Effector memory CD8-positive, alpha-beta T cell (primary cell): ENCODE data around the gene HMG20A.
A peak's percentile ranks its signal among the peaks of the same experiment; 100 is the strongest.

Experiments
- ATAC-seq: fragments of 150-1000 bp; cut with Tn5 transposase; replicated peaks from 2 replicates; pipeline ENCODE4 v1.10.0; 2021; ENCODE audit warnings: mild to moderate bottlenecking, moderate library complexity
- DNase-seq, 3 experiments: peaks; one replicate each; pipeline ENCODE4 v3.0.0; 2021
- H3K27ac Mint-ChIP-seq, 2 donors: one replicate each; pipeline ENCODE4 v1.8.0; 2022; ENCODE audit warnings: mild to moderate bottlenecking in 2 of 2, mixed read lengths in 2 of 2, moderate library complexity in 2 of 2
- H3K27me3 Mint-ChIP-seq, 2 donors: one replicate each; pipeline ENCODE4 v1.8.0; 2022; ENCODE audit warnings: mixed read lengths in 2 of 2
- H3K36me3 Mint-ChIP-seq: one replicate; pipeline ENCODE4 v1.8.0; 2022; ENCODE audit warnings: mild to moderate bottlenecking, moderate library complexity, mixed read lengths; ENCODE audit not compliant: insufficient read depth
- H3K4me1 Mint-ChIP-seq, 2 donors: one replicate each; pipeline ENCODE4 v1.8.0; 2022; ENCODE audit warnings: low read depth in 2 of 2, mixed read lengths in 2 of 2
- H3K4me3 Mint-ChIP-seq, 2 donors: one replicate each; pipeline ENCODE4 v1.8.0; 2022; ENCODE audit warnings: mild to moderate bottlenecking in 2 of 2, mixed read lengths in 2 of 2, moderate library complexity in 2 of 2
- H3K9me3 Mint-ChIP-seq, 2 donors: one replicate each; pipeline ENCODE4 v1.8.0; 2022; ENCODE audit warnings: mixed read lengths in 2 of 2

Gene HMG20A

GRCh38 chr15:77426377-77426776 lies 5.7 kb downstream of the HMG20A start:
- Mint-ChIP-seq H3K4me3 (no peak overlapping the region), H3K36me3 (no peaks in the 10 kb centered on the region), H3K27ac (no peak overlapping the region), H3K27me3 (no peaks in the 10 kb centered on the region), H3K9me3 (no peaks in the 10 kb centered on the region), H3K4me1 (peaks cover 31 to 56% of the 10 kb centered on the region in 2 donors)
- ATAC-seq (no peak), DNase-seq (no peak)

- Mint-ChIP-seq H3K27me3 (no peaks in the 10 kb centered on the region), H3K9me3 (no peaks in the 10 kb centered on the region), H3K4me1 (peaks cover 31 to 55% of the 10 kb centered on the region in 2 donors), H3K4me3 (no peak overlapping the region), H3K36me3 (no peaks in the 10 kb centered on the region), H3K27ac (peak overlapping the region in 1 of 2 donors; percentile 8)
- no peak for DNase-seq
- ATAC-seq: no peak
Observed at GRCh38 chr15:77426871-77427270, 6.2 kb downstream of the HMG20A start.

- peaks cover 7% of the 10 kb centered on the region for H3K36me3 Mint-ChIP-seq
- DNase-seq (no peak), ATAC-seq (no peak)
- H3K27me3 Mint-ChIP-seq: no peaks in the 10 kb centered on the region
- H3K9me3 Mint-ChIP-seq: no peaks in the 10 kb centered on the region
- peaks cover 18 to 38% of the 10 kb centered on the region in 2 donors for H3K4me1 Mint-ChIP-seq
- H3K4me3 Mint-ChIP-seq: no peak overlapping the region
- H3K27ac Mint-ChIP-seq: peak overlapping the region in 1 of 2 donors; percentile 58
Observed at GRCh38 chr15:77430213-77430612, 9.5 kb downstream of the HMG20A start.

GRCh38 chr15:77430652-77431051 lies 10.0 kb downstream of the HMG20A start:
- H3K4me3 Mint-ChIP-seq: no peak overlapping the region
- DNase-seq: no peak
- ATAC-seq: no peak
- no peaks in the 10 kb centered on the region for H3K9me3 Mint-ChIP-seq
- peak overlapping the region in 1 of 2 donors; percentile 58 for H3K27ac Mint-ChIP-seq
- peaks cover 7% of the 10 kb centered on the region for H3K36me3 Mint-ChIP-seq
- peaks cover 19 to 34% of the 10 kb centered on the region in 2 donors for H3K4me1 Mint-ChIP-seq
- no peaks in the 10 kb centered on the region for H3K27me3 Mint-ChIP-seq

GRCh38 chr15:77436822-77437221 lies 16.1 kb downstream of the HMG20A start:
- ATAC-seq (no peak), DNase-seq (no peak)
- Mint-ChIP-seq H3K27me3 (no peaks in the 10 kb centered on the region), H3K27ac (no peak overlapping the region), H3K36me3 (peaks cover 7% of the 10 kb centered on the region), H3K9me3 (no peaks in the 10 kb centered on the region), H3K4me1 (peaks cover 16 to 26% of the 10 kb centered on the region in 2 donors), H3K4me3 (no peak overlapping the region)

- H3K27me3 Mint-ChIP-seq: no peaks in the 10 kb centered on the region
- H3K4me3 Mint-ChIP-seq: no peak overlapping the region
- DNase-seq (no peak), ATAC-seq (no peak)
- H3K9me3 Mint-ChIP-seq: no peaks in the 10 kb centered on the region
- H3K4me1 Mint-ChIP-seq: peaks cover 16 to 28% of the 10 kb centered on the region in 2 donors
- no peak overlapping the region for H3K27ac Mint-ChIP-seq
- peaks cover 5% of the 10 kb centered on the region for H3K36me3 Mint-ChIP-seq
Observed at GRCh38 chr15:77437264-77437663, 16.6 kb downstream of the HMG20A start.

- peaks cover 20 to 28% of the 10 kb centered on the region in 2 donors for H3K4me1 Mint-ChIP-seq
- H3K36me3 Mint-ChIP-seq: no peaks in the 10 kb centered on the region
- no peaks in the 10 kb centered on the region for H3K9me3 Mint-ChIP-seq
- DNase-seq: no peak
- H3K27ac Mint-ChIP-seq: peak overlapping the region in 1 of 2 donors; percentile 30
- ATAC-seq: peak; percentile 64
- H3K4me3 Mint-ChIP-seq: no peak overlapping the region
- H3K27me3 Mint-ChIP-seq: no peaks in the 10 kb centered on the region
Observed at GRCh38 chr15:77440378-77440999, 19.8 kb downstream of the HMG20A start.

GRCh38 chr15:77446840-77447390 lies 26.2 kb downstream of the HMG20A start:
- no peaks in the 10 kb centered on the region for H3K27me3 Mint-ChIP-seq
- H3K9me3 Mint-ChIP-seq: no peaks in the 10 kb centered on the region
- no peak overlapping the region for H3K4me3 Mint-ChIP-seq
- peaks cover 5 to 9% of the 10 kb centered on the region in 2 donors for H3K4me1 Mint-ChIP-seq
- H3K27ac Mint-ChIP-seq: no peak overlapping the region
- ATAC-seq: no peak
- no peak for DNase-seq
- H3K36me3 Mint-ChIP-seq: no peaks in the 10 kb centered on the region

GRCh38 chr15:77454265-77454664 lies 33.6 kb downstream of the HMG20A start:
- no peak overlapping the region for H3K27ac Mint-ChIP-seq
- DNase-seq: no peak

GRCh38 chr15:77454951-77455350 lies 34.3 kb downstream of the HMG20A start:
- peaks cover 13 to 17% of the 10 kb centered on the region in 2 donors for H3K4me1 Mint-ChIP-seq
- no peak overlapping the region for H3K4me3 Mint-ChIP-seq
- H3K27ac Mint-ChIP-seq: no peak overlapping the region
- H3K9me3 Mint-ChIP-seq: no peaks in the 10 kb centered on the region
- DNase-seq: no peak
- no peaks in the 10 kb centered on the region for H3K27me3 Mint-ChIP-seq
- ATAC-seq: no peak
- peaks cover 9% of the 10 kb centered on the region for H3K36me3 Mint-ChIP-seq

More at GRCh38 chr15:77454265-77454664, 33.6 kb downstream of the HMG20A start:
- Mint-ChIP-seq H3K27me3 (no peaks in the 10 kb centered on the region), H3K4me1 (peaks cover 13 to 17% of the 10 kb centered on the region in 2 donors), H3K36me3 (peaks cover 4% of the 10 kb centered on the region), H3K4me3 (no peak overlapping the region), H3K9me3 (no peaks in the 10 kb centered on the region)
- ATAC-seq: no peak

- Mint-ChIP-seq H3K27ac (peak overlapping the region; percentile 9 to 29), H3K36me3 (peaks cover 9% of the 10 kb centered on the region), H3K4me3 (no peak overlapping the region), H3K27me3 (no peaks in the 10 kb centered on the region), H3K9me3 (no peaks in the 10 kb centered on the region), H3K4me1 (peaks cover 13 to 17% of the 10 kb centered on the region in 2 donors)
- no peak for DNase-seq
- ATAC-seq: no peak
Observed at GRCh38 chr15:77455696-77456321, 35.1 kb downstream of the HMG20A start.

- no peaks in the 10 kb centered on the region for H3K27me3 Mint-ChIP-seq
- peaks cover 13 to 17% of the 10 kb centered on the region in 2 donors for H3K4me1 Mint-ChIP-seq
- no peak for ATAC-seq
- DNase-seq: no peak
- no peaks in the 10 kb centered on the region for H3K9me3 Mint-ChIP-seq
- H3K4me3 Mint-ChIP-seq: no peak overlapping the region
- peaks cover 11% of the 10 kb centered on the region for H3K36me3 Mint-ChIP-seq
- peak overlapping the region; percentile 9 to 29 for H3K27ac Mint-ChIP-seq
Observed at GRCh38 chr15:77456746-77457145, 36.1 kb downstream of the HMG20A start.

- Mint-ChIP-seq H3K27ac (peak overlapping the region; percentile 9 to 29), H3K27me3 (no peaks in the 10 kb centered on the region), H3K36me3 (peaks cover 11% of the 10 kb centered on the region), H3K9me3 (no peaks in the 10 kb centered on the region), H3K4me3 (no peak overlapping the region), H3K4me1 (peaks cover 13 to 17% of the 10 kb centered on the region in 2 donors)
- ATAC-seq (peak; percentile 21), DNase-seq (no peak)
Observed at GRCh38 chr15:77457191-77457904, 36.7 kb downstream of the HMG20A start.
